Muscle layer of colon (tissue), 2 donors: ENCODE measurements around the gene ADK.

Experiments
- H3K27ac ChIP-seq: one replicate; pipeline ENCODE4 v1.7.0; 2013; ENCODE audit warnings: low read depth, mild to moderate bottlenecking, low read length, moderate library complexity
- H3K27me3 ChIP-seq, 2 donors: one replicate each; pipeline ENCODE4 v1.7.0; 2013; ENCODE audit warnings: low read length in 2 of 2, mild to moderate bottlenecking in 2 of 2; ENCODE audit not compliant: insufficient read depth in 2 of 2, control insufficient read depth in 1 of 2
- H3K36me3 ChIP-seq: one replicate; pipeline ENCODE4 v1.7.0; 2013; ENCODE audit warnings: mild to moderate bottlenecking, low read length; ENCODE audit not compliant: insufficient read depth
- H3K4me1 ChIP-seq: one replicate; pipeline ENCODE4 v1.7.0; 2013; ENCODE audit warnings: mild to moderate bottlenecking, low read length; ENCODE audit not compliant: insufficient read depth
- H3K4me3 ChIP-seq, 2 donors: one replicate each; pipeline ENCODE4 v1.7.0; 2013; ENCODE audit warnings: low read length in 2 of 2, low read depth in 1 of 2, mild to moderate bottlenecking in 1 of 2, moderate library complexity in 1 of 2
- H3K9ac ChIP-seq: one replicate; pipeline ENCODE4 v1.7.0; 2013; ENCODE audit warnings: low read length
- H3K9me3 ChIP-seq: one replicate; pipeline ENCODE4 v1.7.0; 2013; ENCODE audit warnings: mild to moderate bottlenecking, low read length
- donor health status: abdominal sarcoma.
- donor health status: Adenocarcinoma of cecum.

The ADK gene

GRCh38 chr10:74244807-74245206 lies 93.8 kb downstream of the ADK start:
- no peak overlapping the region for H3K4me3 ChIP-seq

GRCh38 chr10:74246495-74246894 lies 95.5 kb downstream of the ADK start:
- Histone ChIP-seq H3K27ac (no peak overlapping the region), H3K36me3 (no peaks in the 10 kb centered on the region), H3K4me1 (no peaks in the 10 kb centered on the region), H3K27me3 (no peaks in the 10 kb centered on the region), H3K9ac (no peak overlapping the region), H3K4me3 (no peak overlapping the region), H3K9me3 (no peaks in the 10 kb centered on the region)

More at GRCh38 chr10:74244807-74245206, 93.8 kb downstream of the ADK start:
- Histone ChIP-seq H3K27ac (no peak overlapping the region), H3K9ac (no peak overlapping the region), H3K4me1 (no peaks in the 10 kb centered on the region), H3K27me3 (no peaks in the 10 kb centered on the region), H3K9me3 (no peaks in the 10 kb centered on the region), H3K36me3 (no peaks in the 10 kb centered on the region)

GRCh38 chr10:74249865-74250264 lies 98.8 kb downstream of the ADK start:
- H3K4me1 ChIP-seq: no peaks in the 10 kb centered on the region
- H3K9me3 ChIP-seq: no peaks in the 10 kb centered on the region
- no peak overlapping the region for H3K9ac ChIP-seq
- H3K27ac ChIP-seq: no peak overlapping the region
- no peaks in the 10 kb centered on the region for H3K36me3 ChIP-seq
- H3K27me3 ChIP-seq: no peaks in the 10 kb centered on the region
- no peak overlapping the region for H3K4me3 ChIP-seq

GRCh38 chr10:74255214-74255613 lies 104.2 kb downstream of the ADK start:
- Histone ChIP-seq H3K27ac (no peak overlapping the region), H3K4me1 (no peaks in the 10 kb centered on the region), H3K9ac (no peak overlapping the region), H3K36me3 (no peaks in the 10 kb centered on the region), H3K4me3 (no peak overlapping the region), H3K27me3 (no peaks in the 10 kb centered on the region), H3K9me3 (no peaks in the 10 kb centered on the region)

- no peak overlapping the region for H3K4me3 ChIP-seq
- H3K36me3 ChIP-seq: no peaks in the 10 kb centered on the region
- H3K27ac ChIP-seq: no peak overlapping the region
- no peaks in the 10 kb centered on the region for H3K27me3 ChIP-seq
- no peak overlapping the region for H3K9ac ChIP-seq
- H3K4me1 ChIP-seq: no peaks in the 10 kb centered on the region
- no peaks in the 10 kb centered on the region for H3K9me3 ChIP-seq
Observed at GRCh38 chr10:74255888-74256357, 104.9 kb downstream of the ADK start.

- no peaks in the 10 kb centered on the region for H3K27me3 ChIP-seq
- H3K9ac ChIP-seq: no peak overlapping the region
- no peaks in the 10 kb centered on the region for H3K4me1 ChIP-seq
- H3K9me3 ChIP-seq: no peaks in the 10 kb centered on the region
- H3K36me3 ChIP-seq: no peaks in the 10 kb centered on the region
- H3K4me3 ChIP-seq: no peak overlapping the region
- H3K27ac ChIP-seq: no peak overlapping the region
Observed at GRCh38 chr10:74262856-74263255, 111.8 kb downstream of the ADK start.

- H3K9me3 ChIP-seq: no peaks in the 10 kb centered on the region
Observed at GRCh38 chr10:74263996-74264395, 113.0 kb downstream of the ADK start.

GRCh38 chr10:74272288-74272687 lies 121.3 kb downstream of the ADK start:
- H3K4me3 ChIP-seq: no peak overlapping the region
- H3K36me3 ChIP-seq: no peaks in the 10 kb centered on the region
- no peak overlapping the region for H3K9ac ChIP-seq
- H3K27ac ChIP-seq: no peak overlapping the region
- no peaks in the 10 kb centered on the region for H3K9me3 ChIP-seq
- H3K27me3 ChIP-seq: no peaks in the 10 kb centered on the region
- H3K4me1 ChIP-seq: no peaks in the 10 kb centered on the region

More at GRCh38 chr10:74263996-74264395, 113.0 kb downstream of the ADK start:
- no peak overlapping the region for H3K4me3 ChIP-seq
- H3K27ac ChIP-seq: no peak overlapping the region
- no peaks in the 10 kb centered on the region for H3K27me3 ChIP-seq
- no peaks in the 10 kb centered on the region for H3K36me3 ChIP-seq
- no peaks in the 10 kb centered on the region for H3K4me1 ChIP-seq
- no peak overlapping the region for H3K9ac ChIP-seq

- Histone ChIP-seq H3K4me1 (no peaks in the 10 kb centered on the region), H3K4me3 (no peak overlapping the region), H3K9me3 (no peaks in the 10 kb centered on the region), H3K9ac (no peak overlapping the region), H3K27me3 (no peaks in the 10 kb centered on the region), H3K36me3 (no peaks in the 10 kb centered on the region), H3K27ac (no peak overlapping the region)
Observed at GRCh38 chr10:74275755-74276290, 124.8 kb downstream of the ADK start.

GRCh38 chr10:74276416-74276815 lies 125.4 kb downstream of the ADK start:
- Histone ChIP-seq H3K27ac (no peak overlapping the region), H3K9me3 (no peaks in the 10 kb centered on the region), H3K36me3 (no peaks in the 10 kb centered on the region), H3K27me3 (no peaks in the 10 kb centered on the region), H3K4me1 (no peaks in the 10 kb centered on the region), H3K4me3 (no peak overlapping the region), H3K9ac (no peak overlapping the region)

- Histone ChIP-seq H3K9ac (no peak overlapping the region), H3K4me3 (no peak overlapping the region), H3K27ac (no peak overlapping the region), H3K27me3 (no peaks in the 10 kb centered on the region), H3K4me1 (no peaks in the 10 kb centered on the region), H3K36me3 (no peaks in the 10 kb centered on the region), H3K9me3 (no peaks in the 10 kb centered on the region)
Observed at GRCh38 chr10:74282151-74282847, 131.3 kb downstream of the ADK start.

- no peak overlapping the region for H3K9ac ChIP-seq
- H3K27ac ChIP-seq: no peak overlapping the region
- no peaks in the 10 kb centered on the region for H3K36me3 ChIP-seq
- H3K4me3 ChIP-seq: no peak overlapping the region
- no peaks in the 10 kb centered on the region for H3K27me3 ChIP-seq
- H3K4me1 ChIP-seq: no peaks in the 10 kb centered on the region
- H3K9me3 ChIP-seq: no peaks in the 10 kb centered on the region
Observed at GRCh38 chr10:74282848-74283210, 131.8 kb downstream of the ADK start.
